DMS153 (cell line): ENCODE results near the gene MARVELD2.
A peak's percentile ranks its signal among the peaks of the same experiment; 100 is the strongest.
"Not testable (repeated sequence)": the region's sequence is repeated elsewhere in the genome, so short reads cannot be mapped to it uniquely, and the experiment has no call there.

Experiments used
- DNase-seq: peaks from one replicate; lab custom pipeline; 2025; lab: John Stamatoyannopoulos, UW

MARVELD2 gene, protein sequence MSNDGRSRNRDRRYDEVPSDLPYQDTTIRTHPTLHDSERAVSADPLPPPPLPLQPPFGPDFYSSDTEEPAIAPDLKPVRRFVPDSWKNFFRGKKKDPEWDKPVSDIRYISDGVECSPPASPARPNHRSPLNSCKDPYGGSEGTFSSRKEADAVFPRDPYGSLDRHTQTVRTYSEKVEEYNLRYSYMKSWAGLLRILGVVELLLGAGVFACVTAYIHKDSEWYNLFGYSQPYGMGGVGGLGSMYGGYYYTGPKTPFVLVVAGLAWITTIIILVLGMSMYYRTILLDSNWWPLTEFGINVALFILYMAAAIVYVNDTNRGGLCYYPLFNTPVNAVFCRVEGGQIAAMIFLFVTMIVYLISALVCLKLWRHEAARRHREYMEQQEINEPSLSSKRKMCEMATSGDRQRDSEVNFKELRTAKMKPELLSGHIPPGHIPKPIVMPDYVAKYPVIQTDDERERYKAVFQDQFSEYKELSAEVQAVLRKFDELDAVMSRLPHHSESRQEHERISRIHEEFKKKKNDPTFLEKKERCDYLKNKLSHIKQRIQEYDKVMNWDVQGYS

DNA sequence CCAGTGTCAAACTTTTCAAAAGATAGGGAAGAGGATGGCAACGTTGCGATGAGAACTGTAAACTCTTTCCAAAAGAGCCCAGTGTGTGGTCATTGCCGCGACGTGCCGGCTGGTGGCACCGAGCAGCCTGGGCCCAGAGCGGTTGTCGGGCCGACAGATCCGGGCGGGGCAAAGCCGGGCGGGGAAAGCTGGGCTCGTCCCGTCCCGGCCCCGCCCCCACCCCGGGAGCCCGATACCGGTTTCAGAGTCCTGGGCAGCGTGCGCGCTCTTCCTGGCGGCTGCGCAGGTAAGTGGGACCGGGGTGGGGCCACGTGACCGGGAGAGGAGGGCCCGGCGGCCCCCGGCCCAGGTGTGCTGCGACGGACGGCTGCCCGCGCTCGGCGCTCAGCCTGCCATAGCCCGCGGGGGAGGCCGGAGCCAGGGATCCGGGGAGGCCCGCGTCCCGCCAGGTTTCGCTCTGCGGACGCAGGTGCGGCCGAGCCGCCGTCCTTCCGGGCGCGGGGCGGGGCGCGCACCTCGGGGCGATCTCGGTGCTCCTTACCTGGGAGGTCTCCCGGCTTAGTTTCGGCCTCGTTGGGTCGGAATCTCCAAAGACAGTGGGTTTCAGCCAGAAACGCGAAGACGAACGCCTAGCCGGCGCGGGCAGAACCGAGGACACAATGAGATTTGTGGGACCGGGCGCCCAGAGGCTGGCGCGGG is at the start of gene MARVELD2:
MARVELD2 (plus strand) TSS at position 232 of the 699 bp plus-strand sequence. CDS start 4,270 bp downstream, outside the sequence.
- DNase-seq: peak; percentile 67

DNA sequence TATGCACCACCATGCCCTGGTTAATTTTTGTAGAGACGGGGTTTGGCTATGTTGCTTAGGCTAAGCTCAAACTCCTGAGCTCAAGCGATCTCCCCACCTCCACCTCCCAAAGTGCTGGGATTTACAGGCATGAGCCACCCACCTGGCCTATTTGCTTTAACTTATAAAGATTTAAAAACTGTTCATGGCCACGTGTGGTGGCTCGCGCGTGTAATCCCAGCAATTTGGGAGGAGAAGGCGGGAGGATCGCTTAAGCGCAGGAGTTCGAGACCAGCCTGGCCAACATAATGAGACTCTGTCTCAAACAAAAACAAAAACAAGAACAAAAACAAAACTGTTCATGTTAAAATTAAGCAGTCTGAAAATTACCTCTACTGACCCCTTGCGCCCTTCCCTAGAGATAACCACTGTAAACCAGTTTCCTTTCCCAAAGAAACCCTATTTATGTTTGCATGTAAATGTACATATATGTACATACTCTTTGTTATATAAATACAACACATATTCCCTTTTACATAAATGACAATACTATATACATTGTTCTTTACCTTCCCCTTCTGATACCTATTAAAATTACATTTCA is 47.1 kb upstream of the MARVELD2 start:
- no peak for DNase-seq

DNA sequence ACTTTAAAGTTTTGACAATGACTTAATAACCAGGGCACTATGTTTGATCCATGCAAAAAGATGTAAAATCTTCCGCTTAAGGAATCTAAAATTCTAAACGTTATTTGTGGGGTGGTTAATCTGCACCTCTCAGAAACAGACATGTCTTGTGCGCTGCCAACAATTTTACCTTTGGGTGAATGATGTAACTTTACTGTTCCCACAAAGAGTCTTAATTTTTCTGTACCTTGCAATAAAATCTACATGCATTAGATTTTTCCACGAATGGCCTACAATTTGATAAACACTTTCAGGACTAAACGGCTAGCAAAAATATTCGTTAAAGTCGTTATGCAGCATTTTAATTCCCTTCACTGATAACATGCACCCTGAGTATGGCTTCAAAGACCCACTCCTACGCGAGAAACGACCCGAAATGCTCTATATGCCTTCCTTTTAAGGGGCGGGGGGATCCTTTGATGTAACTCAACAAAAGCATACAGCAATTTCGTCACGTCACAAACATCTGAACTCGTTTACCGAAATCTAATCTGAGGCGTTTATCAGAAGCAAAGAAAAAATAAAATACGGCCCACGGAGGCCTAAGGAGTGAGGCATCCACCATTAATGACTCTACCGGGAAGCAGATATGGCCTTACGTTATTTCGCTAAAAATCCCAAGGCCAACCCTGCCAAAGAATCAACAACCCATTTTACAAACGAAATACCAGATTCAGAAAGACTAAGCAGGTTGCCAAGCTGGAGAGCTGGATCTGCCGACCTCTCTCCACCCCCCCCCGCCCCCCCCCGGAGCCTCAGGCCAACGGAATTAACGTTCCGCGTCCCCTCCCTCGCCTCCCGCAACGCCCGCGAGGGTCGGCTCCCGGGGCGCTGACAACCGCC is 46.2 kb upstream of the MARVELD2 start:
- DNase-seq: no peak

DNA sequence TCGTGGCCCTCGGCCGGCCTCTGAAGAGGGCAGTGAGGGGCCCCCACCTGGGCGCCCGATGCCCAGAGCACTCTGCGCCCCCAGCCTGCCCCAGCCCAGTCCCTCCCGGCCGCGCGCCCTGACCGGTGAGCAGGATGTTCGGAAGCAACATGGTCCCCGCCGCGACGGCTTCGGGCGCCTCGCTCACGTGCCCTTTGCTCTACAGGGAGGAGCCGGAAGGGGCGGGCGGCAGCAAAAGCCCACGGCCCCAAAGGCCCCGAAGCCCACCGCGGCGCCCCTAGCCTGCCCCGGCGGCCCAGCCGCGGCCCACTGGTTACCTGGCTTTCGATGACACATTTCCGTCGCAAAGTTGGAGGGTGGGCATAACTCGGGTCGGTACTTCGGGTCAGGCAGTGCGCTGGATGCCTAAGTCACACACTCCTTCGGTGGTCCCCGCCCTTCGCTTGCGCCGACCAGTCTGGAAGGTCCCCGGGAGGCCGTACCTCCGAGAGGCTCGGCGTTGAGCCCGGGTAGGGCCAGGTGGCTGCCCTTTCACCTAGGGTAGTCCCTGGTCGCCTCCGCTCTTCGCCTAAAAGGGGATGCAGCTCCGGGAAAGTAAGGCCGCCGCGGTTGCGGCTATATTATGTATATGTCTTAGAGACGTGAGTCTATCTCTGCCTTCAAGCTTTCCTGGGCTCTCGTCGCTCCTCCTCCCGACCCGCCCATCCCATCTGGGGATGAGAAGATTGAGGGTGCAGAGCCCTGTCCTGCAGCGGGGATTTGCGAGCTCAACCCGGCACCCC is 45.4 kb upstream of the MARVELD2 start, which contains the start of the genes AK6, RAD17 and TAF9:
AK6 (minus strand) TSS at position 181 of the 782 bp plus-strand sequence; CDS start at position 151, 30 bp downstream.
RAD17 (plus strand) TSS at position 479 of the 782 bp plus-strand sequence. CDS start 2,391 bp downstream, outside the sequence.
TAF9 (minus strand) TSS at position 181 of the 782 bp plus-strand sequence. CDS start 3,783 bp downstream, outside the sequence.
- peak; percentile 66 for DNase-seq

DNA sequence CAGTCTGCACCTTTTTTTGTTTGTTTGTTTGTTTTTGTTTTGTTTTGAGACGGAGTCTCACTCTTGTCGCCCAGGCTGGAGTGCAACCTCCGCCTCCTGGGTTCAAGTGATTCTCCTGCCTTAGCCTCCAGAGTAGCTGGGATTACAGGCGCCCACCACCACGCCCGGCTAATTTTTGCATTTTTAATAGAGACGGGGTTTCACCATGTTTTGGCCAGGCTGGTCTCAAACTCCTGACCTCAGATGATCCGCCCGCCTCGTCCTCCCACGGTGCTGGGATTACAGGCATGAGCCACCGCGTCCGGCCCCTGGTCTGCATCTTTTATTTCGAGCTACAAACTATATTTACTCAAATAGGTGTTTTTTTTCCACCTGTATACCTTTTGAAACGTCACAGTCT is 44.6 kb upstream of the MARVELD2 start:
- DNase-seq: not testable (repeated sequence)

DNA sequence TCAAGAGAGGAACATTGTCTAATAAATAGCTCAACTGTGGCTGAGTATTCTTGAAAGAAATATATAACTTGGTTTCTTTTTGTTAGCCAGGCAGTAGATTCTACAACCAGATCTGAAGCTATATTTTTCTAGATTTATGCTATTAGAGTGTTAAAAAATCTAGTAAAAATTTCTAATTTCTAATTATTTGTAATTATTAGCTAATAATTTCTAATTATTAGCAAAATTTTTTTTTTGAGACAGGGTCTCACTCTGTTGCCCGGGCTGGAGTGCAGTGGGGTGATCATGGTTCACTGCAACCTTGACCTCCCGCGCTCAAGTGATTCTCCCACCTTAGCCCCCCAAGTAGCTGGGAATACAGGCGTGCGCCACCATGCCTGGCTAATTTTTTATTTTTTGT is 42.5 kb upstream of the MARVELD2 start:
- DNase-seq: no peak

DNA sequence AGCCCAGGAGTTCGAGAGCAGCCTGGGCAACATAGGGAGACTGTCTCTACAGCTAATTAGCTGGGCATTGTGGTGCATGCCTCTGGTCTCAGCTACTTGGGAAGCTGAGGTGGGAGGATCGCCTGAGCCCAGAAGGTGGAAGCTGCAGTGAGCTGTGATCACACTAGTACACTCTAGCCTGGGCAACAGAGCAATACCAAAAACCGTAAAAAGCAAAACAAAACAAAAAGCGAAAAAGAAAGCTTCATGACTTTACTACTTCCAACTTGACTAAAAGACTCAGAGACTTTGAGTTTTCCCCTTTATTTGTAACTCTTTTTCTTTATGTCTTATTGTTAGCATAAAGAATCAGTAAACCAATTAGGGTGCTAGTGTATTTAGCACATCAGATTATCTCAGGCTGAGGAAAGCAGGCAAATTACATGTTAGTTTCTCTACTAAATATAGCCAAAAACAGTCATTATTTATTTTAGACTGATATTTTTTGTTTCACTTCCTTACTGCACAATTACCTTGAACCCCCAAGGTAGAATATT is 39.9 kb upstream of the MARVELD2 start:
- no peak for DNase-seq

DNA sequence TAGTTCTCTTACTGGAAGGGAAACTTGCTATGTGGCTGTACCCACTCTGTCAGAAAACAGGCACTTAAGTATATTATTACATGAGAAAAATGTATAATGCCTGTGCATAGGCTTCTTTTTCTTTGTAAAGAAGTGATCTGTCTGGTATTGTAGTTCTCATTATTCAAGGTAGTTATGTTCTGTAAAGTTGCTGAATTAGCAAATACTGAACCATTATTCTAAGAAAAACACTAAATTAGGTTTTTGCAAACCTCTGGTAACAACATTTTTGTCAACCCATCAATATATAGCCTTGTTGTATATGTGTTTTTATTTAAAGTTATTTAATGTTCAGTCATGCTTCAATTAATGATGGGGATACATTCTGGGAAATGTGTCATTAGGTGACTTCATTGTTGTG is 36.5 kb upstream of the MARVELD2 start:
- DNase-seq: no peak

DNA sequence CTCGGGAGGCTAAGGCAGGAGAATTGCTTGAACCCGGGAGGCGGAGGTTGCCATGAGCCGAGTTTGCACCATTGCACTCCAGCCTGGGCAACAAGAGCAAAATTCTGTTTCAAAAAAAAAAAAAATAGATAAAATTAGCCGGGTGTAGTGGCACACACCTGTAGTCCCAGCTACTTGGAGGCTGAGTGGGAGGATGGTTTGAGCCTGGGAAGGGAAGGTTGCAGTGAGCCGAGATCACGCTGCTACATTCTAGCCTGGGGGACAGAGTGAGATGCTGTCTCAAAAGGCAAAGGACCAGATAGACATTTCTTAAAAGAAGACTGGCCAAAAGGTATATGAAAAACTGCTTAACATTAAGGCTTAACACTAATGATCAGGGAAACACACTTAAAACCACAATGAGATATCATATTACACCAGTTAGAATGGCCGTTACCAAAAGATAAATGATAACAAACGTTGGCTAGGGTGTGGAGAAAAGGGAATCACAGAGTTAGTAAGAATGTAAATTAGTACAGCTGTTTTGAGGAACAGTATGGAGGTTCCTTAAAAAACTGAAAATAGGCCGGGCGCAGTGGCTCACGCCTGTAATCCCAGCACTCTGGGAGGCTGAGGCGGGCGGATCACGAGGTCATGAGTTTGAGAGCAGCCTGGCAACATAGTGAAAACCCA is 10.1 kb upstream of the MARVELD2 start:
- no peak for DNase-seq

DNA sequence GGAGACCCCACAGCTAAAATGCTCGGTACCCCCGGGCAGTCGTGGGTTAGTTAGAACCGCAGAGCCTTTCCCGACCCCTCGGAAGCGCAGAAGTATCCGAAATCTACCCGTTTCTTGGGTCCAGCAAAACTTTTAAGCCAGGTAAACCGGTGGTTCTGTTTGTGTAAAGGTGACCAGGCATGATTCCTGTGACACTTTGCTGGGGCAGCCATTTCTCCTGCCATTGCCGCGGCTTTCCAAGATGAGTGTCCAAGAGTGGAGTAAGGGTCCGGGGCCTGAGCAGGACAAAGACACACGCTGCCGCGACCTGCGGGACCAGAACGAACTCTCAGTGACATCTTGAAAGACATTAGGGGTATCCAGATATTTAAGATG is 655 bp downstream of the MARVELD2 start:
- no peak for DNase-seq

DNA sequence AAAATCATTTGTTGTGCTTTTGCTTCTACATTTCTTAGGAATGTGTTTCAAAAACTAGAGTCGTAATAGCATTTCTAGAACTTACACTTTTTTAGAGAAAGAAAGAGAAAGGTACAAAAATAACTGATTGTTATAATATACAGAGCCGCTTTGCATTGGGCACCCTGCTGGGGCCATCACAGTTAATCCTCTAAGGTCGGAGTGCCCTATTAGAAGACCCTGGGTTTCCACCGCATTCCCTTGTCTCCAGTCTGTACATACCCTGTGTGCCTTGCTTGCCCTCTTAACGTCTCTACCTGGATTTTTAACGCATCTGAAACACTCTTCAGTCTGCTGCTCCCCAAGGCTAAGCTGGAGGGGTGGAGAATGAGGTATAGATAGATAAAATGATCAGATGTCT is 1.3 kb downstream of the MARVELD2 start:
- no peak for DNase-seq

DNA sequence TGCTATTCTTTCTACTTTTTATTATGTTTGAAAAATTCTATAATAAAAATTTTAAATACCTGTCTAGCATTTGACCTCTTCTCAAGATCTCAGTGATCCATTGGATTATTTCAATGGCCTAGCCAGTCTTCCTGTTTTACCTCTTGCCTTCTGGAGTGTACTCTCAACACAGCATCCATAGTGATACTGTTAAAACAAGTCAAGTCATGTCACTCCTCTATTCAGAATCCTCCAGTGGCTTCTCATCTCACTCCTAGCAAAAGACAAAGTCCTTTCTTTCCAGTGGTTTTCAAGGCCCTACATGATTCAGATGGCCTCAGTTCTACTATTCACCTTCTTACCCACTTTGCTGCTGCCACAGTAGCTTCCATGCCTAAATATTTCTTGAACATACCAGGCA is 1.8 kb downstream of the MARVELD2 start:
- DNase-seq: peak; percentile 1

DNA sequence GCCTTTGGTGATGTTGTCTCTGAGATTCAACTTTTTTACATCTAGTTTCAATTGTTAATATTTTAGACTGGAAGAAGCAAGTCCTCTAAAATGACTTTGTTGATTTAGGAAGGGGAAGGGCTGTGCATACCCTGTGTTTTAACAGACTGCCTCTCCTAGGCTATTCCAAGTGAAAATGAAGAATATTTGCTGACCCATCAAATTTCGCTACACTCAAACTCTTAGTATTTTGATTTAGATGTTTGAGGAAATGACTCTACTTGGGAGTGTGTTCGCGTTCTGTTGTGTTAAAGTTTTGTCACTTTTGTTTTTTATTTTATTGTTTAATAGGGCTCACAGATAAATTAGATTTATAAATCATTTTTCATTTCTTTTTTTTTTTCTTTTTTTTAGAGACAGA is 3.6 kb downstream of the MARVELD2 start:
- DNase-seq: no peak

DNA sequence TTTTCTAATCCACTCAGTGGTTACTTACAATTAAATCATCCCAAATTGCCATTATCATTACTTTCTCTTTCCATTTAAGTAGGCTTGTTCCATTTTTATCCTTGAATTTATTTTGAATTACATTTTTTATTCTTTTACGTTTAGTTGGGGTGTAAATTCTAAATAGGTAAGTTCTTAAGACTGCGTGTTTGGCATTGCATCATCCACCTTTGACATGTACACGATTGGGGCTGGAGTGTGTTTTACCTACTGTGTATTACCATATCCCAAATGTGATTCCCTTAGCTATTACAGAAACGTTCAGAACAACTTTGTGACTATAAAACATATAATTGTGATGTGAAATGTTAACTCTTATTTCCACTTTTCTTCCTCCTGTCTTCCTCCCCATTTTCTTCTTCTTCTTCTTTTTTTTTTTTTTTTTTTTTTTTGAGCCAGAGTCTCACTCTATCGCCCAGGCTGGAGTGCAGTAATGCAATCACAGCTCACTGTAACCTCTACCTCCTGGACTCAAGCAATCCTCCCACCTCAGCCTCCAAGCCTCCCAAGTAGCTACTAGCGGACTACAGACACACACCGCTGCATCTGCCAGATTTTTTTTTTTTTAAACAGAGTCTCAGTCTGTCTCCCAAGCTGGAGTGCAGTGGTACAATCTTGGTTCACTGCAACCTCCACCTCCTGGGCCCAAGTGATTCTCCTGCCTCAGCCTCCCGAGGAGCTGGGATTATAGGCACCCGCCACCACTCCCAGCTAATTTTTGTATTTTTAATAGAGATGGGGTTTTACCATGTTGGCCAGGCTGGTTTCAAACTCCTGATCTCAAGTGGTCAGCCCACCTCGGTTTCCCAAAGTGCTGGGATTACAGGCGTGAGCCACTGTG is 16.7 kb downstream of the MARVELD2 start:
- DNase-seq: no peak

DNA sequence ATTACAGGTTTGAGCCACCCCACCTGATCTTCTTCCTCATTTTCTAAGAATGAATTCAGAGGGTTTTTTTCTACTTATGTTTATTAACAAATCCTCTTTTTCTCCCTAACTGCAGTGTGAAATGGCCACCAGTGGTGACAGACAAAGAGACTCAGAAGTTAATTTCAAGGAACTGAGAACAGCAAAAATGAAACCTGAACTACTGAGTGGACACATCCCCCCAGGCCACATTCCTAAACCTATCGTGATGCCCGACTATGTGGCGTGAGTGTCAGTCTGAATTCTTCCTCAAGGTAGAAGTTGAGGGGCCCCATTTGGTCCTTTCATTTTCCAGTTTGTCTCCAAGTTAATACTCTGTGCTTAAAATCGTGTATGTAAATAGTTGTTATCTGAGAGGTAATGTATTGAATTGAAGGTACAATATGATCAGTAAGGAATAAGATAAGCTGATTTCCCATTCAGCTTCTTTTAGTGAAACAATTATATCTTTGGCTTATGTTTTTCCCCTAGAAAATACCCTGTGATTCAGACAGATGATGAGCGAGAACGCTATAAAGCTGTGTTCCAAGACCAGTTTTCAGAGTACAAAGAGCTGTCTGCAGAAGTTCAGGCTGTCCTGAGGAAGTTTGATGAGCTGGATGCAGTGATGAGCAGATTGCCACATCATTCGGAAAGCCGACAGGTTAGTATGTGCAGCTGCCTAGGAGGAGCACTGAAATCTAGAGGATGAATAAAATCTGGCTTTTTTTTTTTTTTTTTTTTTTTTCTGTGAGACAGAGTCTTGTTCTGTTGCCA is 17.7 kb downstream of the MARVELD2 start:
- no peak for DNase-seq

DNA sequence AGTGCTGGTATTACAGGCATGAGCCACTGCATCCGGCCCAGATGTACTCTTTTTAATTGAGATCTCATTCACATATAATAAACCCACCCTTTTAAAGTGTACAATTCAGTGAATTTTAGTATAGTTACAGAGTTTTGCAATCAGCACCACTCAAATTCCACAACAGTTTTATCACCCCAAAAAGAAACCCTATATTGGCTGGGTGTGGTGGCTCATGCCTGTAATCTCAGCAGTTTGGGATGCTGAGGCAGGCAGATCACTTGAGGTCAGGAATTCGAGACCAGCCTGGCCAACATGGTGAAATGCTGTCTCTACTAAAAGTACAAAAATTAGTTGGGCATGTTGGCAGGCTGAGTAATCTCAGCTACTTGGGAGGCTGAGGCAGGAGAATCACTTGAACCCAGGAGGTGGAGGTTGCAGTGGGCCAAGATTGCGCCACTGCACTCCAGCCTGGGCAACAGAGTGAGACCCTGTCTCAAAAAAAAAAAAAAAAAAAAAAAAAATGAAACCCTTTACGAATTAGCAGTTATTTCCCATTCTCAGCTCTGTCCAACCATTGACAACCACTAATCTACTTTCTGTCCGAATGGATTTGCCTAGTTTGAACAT is 20.5 kb downstream of the MARVELD2 start:
- not testable (repeated sequence) for DNase-seq

DNA sequence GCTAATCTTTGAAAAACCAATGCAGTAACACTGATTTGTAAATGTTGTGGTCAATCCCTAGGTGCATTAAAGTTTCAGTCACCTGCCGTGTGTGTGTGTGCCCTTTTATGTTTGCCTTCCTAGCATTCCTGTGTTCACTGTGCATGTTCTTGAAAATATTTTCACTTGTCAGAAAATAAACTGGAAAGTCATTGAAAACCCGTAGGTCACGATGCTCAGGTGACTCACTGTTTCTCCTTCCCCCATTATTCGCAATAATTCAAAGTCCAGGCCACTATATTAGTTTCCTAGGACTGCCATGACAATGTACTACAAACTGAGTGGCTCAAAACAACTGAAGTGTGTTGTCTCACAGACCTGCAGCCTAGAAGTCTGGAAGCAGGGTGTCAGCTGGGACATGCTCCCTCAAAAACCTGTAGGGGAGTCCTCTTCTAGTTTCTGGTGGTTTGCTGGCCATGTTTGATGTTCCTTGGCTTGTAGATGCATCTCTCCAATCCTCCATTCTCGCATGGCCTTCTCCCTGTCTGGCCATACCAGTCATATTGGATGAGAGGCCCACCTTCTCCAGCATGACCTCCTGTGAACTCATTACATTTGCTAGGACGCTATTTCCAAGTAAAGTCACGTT is 29.3 kb downstream of the MARVELD2 start:
- DNase-seq: no peak
